ENCODE measurements around the gene RPS8.
"Not testable (repeated sequence)": the region's sequence is repeated elsewhere in the genome, so short reads cannot be mapped to it uniquely, and the experiment has no call there.

RPS8 gene

DNA sequence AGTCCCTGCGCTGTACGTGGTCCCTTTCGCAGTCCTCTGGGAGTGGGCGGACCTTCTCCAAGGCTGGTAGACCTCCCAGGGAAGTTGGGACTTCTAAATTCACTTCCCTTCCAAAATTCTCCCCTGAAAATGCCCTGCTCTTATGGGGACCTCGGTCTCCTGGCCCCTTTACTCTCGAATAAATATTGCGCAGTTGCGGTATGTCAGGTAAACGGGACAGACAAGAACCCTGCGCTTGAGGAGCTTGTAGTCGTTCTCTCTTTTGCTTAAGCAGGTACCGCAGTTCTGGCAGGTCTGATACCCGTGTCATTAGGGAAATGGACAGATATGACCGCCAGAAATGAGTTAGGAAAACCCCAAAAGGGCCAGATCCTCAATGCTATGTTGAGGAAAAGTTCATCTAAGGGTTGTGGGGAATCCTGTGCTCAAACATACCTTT is 35.1 kb upstream of the RPS8 start:
- no peak for DNase-seq (ENCODE audit: low spot score)
- TF ChIP-seq CTCF (IDR thresholded peaks at IDR 0.05; ENCODE audit: extremely low read depth, missing control alignments), result no peak

GRCh38 chr1:44743211-44743610 is 32.1 kb upstream of the RPS8 start:
- no peak for TF ChIP-seq CTCF (IDR thresholded peaks at IDR 0.05; ENCODE audit: extremely low read depth, missing control alignments)
- DNase-seq (ENCODE audit: low spot score), result no peak

DNA sequence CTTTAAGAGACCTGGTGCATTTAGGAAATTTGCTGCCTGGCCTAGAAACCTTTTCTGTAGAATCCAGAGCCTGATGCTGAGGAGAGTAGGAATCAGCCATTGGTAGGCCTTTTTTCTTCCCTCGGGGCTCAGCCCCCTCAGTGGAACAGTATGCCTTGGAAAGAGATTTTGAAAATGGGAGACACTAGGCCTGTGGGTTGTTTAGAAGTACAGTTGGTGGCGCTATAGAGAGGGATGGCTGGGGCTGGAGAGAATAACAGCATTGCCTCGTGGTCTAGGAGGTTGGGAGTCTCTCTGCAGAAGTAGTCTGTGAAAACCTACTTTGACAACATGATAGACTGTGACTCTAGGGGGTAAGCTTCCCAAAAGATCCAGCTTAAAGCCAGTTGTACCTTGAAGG is 27.5 kb upstream of the RPS8 start:
- no peak for DNase-seq (ENCODE audit: low spot score)
- no peak for TF ChIP-seq CTCF (IDR thresholded peaks at IDR 0.05; ENCODE audit: extremely low read depth, missing control alignments)

DNA sequence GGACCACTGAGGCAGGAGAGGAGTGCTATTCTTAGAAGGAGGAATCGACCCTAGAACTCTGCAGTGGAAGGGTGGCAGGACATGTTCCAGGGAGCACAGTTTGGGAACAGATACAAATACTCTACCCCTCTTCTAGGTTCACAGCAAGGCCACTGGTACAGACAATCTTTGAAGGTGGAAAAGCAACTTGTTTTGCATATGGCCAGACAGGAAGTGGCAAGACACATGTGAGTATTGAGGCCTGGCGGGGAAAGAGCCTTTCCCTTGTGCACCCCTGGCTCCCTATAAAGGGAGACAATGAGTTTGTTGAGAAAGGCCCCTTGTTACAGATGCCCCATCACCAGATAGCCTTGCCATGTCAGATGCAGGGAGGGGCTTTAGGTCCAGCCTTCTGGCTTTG is 17.9 kb upstream of the RPS8 start:
- DNase-seq (ENCODE audit: low spot score), result peak; percentile 21

GRCh38 chr1:44759077-44759476 is 16.3 kb upstream of the RPS8 start:
- DNase-seq (ENCODE audit: low spot score), result no peak
- no peak for TF ChIP-seq CTCF (IDR thresholded peaks at IDR 0.05; ENCODE audit: extremely low read depth, missing control alignments)

More for the DNA sequence above, 17.9 kb upstream of the RPS8 start:
- no peak for TF ChIP-seq CTCF (IDR thresholded peaks at IDR 0.05; ENCODE audit: extremely low read depth, missing control alignments)

DNA sequence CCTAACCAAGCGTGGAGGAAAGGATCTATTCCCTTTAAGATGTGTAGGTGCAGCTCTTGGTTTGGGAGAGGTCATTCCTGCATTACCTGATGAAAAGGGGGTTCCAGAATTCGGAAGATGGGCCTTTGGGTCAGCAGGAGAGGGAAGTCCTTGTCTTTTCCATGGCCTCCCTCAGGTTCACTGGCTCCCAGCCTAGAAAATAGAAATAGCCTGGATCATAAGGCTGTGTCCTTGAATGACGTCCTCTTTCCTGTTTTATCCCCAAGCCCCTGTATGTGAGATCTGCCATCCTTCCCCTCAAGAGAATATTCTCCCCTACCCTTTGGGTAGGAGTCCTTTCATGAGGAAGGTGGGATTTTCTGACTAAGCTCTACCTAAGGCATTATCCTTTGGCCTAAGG is 14.5 kb upstream of the RPS8 start:
- DNase-seq (ENCODE audit: low spot score), result no peak
- no peak for TF ChIP-seq CTCF (IDR thresholded peaks at IDR 0.05; ENCODE audit: extremely low read depth, missing control alignments)

DNA sequence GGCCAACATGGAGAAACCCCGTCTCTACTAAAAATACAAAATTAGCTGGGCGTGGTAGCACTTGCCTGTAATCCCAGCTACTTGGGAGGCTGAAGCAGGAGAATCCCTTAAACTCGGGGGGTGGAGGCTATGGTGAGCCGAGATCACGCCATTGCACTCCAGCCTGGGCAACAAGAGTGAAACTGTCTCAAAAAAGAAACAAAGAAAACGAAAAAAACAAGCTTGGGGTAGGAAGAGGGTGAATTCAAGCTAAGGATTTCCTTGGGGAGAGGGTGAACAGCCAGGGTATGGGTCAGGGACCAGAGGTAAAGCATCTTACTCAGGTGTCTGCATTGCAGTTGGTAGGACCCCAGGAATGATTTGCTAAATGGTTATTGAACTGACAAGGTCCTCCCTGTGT is 8.9 kb upstream of the RPS8 start:
- DNase-seq (ENCODE audit: low spot score), result not testable (repeated sequence)

- no peak for DNase-seq (ENCODE audit: low spot score)
- TF ChIP-seq CTCF (IDR thresholded peaks at IDR 0.05; ENCODE audit: extremely low read depth, missing control alignments), result no peak
These were observed 790 bp downstream of the RPS8 start for GRCh38 chr1:44775930-44776729.

Measured in GM20000 (cell line).